PC-9 (cell line): Measurements from ENCODE around the gene GARNL3. TPM values are rescaled to one million over a fixed set of nuclear protein-coding genes. Genes with fewer than 3 reads are reported as not detected.

Source experiments
- BruUV-seq: library from RNA; stranded (reverse); fragments of 400-500 nt; replicated peaks from 2 replicates; lab custom pipeline; 2021; lab: Mats Ljungman, UMichigan
- CTCF ChIA-PET: fragments of 300-600 bp; sonication (Branson Sonifier 250); formaldehyde crosslinking; loops from one replicate; lab custom pipeline; 2022; ENCODE audit warnings: antibody characterized with exemption; lab: Charles Lee
- POLR2A ChIA-PET: fragments of 300-600 bp; sonication (Branson Sonifier 250); formaldehyde crosslinking; loops from one replicate; lab custom pipeline; 2022; ENCODE audit warnings: antibody characterized with exemption; ENCODE audit not compliant: unreplicated experiment; lab: Charles Lee
- DNase-seq, 2 experiments: peaks; one replicate each; pipeline versions ENCODE4 v3.0.0 to v3.0.0-alpha.2; 2015 to 2022; ENCODE audit warnings: mixed read lengths in 1 of 2
- H2AFZ ChIP-seq: fragments of 200-600 bp; sonication (generic); 2 replicates; pipeline ENCODE4 v1.8.1; 2017; ENCODE audit warnings: antibody characterized with exemption
- H3F3A ChIP-seq: fragments of 200-600 bp; sonication (generic); 2 replicates; pipeline ENCODE4 v1.8.1; 2017; ENCODE audit warnings: antibody characterized with exemption, mild to moderate bottlenecking, low read depth; ENCODE audit not compliant: insufficient read depth
- H3K27ac ChIP-seq: fragments of 200-600 bp; sonication (generic); 2 replicates; pipeline ENCODE4 v1.6.1; 2016; ENCODE audit warnings: mixed run types
- H3K27me3 ChIP-seq: fragments of 200-600 bp; sonication (generic); 2 replicates; pipeline ENCODE4 v1.6.1; 2016; ENCODE audit warnings: low read depth, mixed run types; ENCODE audit not compliant: insufficient read depth
- H3K36me3 ChIP-seq: fragments of 200-600 bp; sonication (generic); 2 replicates; pipeline ENCODE4 v1.6.1; 2016; ENCODE audit warnings: low read depth, mixed run types
- H3K4me1 ChIP-seq: fragments of 200-600 bp; sonication (generic); replicated peaks from 2 replicates; pipeline ENCODE4 v1.6.1; 2016; ENCODE audit warnings: mixed run types; ENCODE audit not compliant: insufficient read depth
- H3K4me2 ChIP-seq: fragments of 200-600 bp; sonication (generic); 2 replicates; pipeline ENCODE4 v1.6.1; 2017; ENCODE audit warnings: mixed run types
- H3K4me3 ChIP-seq: fragments of 200-600 bp; sonication (generic); 2 replicates; pipeline ENCODE4 v1.6.1; 2016; ENCODE audit warnings: mixed run types
- H3K79me2 ChIP-seq: fragments of 200-600 bp; sonication (generic); 2 replicates; pipeline ENCODE4 v1.6.1; 2017; ENCODE audit warnings: low read depth, mixed run types
- H3K9me2 ChIP-seq: fragments of 200-600 bp; sonication (generic); 2 replicates; pipeline ENCODE4 v1.8.1; 2017; ENCODE audit warnings: mild to moderate bottlenecking; ENCODE audit not compliant: insufficient read depth
- H3K9me3 ChIP-seq: fragments of 200-600 bp; sonication (generic); 2 replicates; pipeline ENCODE4 v1.8.1; 2016; ENCODE audit warnings: low read depth; ENCODE audit not compliant: insufficient read depth
- H4K20me1 ChIP-seq: fragments of 200-600 bp; sonication (generic); 2 replicates; pipeline ENCODE4 v1.8.1; 2017; ENCODE audit not compliant: insufficient read depth
- CTCF ChIP-seq: fragments of 200-600 bp; sonication (generic); conservative IDR thresholded peaks from 2 replicates; pipeline ENCODE4 v1.6.1; 2017; ENCODE audit warnings: mixed run types, antibody characterized with exemption, mild to moderate bottlenecking, moderate library complexity
- EZH2 ChIP-seq: fragments of 200-600 bp; sonication (generic); IDR thresholded peaks from 2 replicates; pipeline ENCODE4 v1.8.0; 2017; ENCODE audit warnings: antibody characterized with exemption, low read depth
- intact Hi-C: fragments of 100-400 bp; cut with micrococcal nuclease; formaldehyde crosslinking; loops from one replicate; pipeline ENCODE4 v1.10.0; 2022; ENCODE audit not compliant: unreplicated experiment
- total RNA-seq: library from RNA; stranded (reverse); gene quantifications from 2 replicates; pipeline ENCODE4 v1.2.3, GENCODE V29; 2021

GARNL3 gene
- total RNA-seq, 1 experiment from 2014 or later, result 10.8 TPM

GRCh38 chr9:127295005-127295404 lies 30.4 kb downstream of the GARNL3 start:
- Histone ChIP-seq H3K36me3 (no peaks in the 10 kb centered on the region), H3K27me3 (no peaks in the 10 kb centered on the region), H3F3A (no peaks in the 10 kb centered on the region), H3K9me3 (no peaks in the 10 kb centered on the region), H3K4me1 (no peaks in the 10 kb centered on the region), H3K4me3 (no peak overlapping the region), H3K27ac (no peak overlapping the region), H3K9me2 (no peaks in the 10 kb centered on the region), H3K79me2 (no peaks in the 10 kb centered on the region), H2AFZ (no peak overlapping the region), H4K20me1 (no peaks in the 10 kb centered on the region), H3K4me2 (no peak overlapping the region)
- no TSS peak for BruUV-seq
- TF ChIP-seq EZH2 (no peak), CTCF (no peak)
- DNase-seq, result no peak
- intact Hi-C loops, result no loop called here
- POLR2A ChIA-PET, result no interaction called here
- CTCF ChIA-PET, result no interaction called here

GRCh38 chr9:127300886-127301447 lies 36.4 kb downstream of the GARNL3 start:
- H2AFZ ChIP-seq, result no peak overlapping the region
- no peak for DNase-seq
- no peaks in the 10 kb centered on the region for H3K79me2 ChIP-seq
- no peaks in the 10 kb centered on the region for H3K36me3 ChIP-seq
- POLR2A ChIA-PET, result no interaction called here
- H4K20me1 ChIP-seq, result no peaks in the 10 kb centered on the region
- no peak for TF ChIP-seq CTCF
- no peak for TF ChIP-seq EZH2
- H3K4me1 ChIP-seq, result no peaks in the 10 kb centered on the region
- H3K9me2 ChIP-seq, result no peaks in the 10 kb centered on the region
- no peak overlapping the region for H3K4me2 ChIP-seq
- H3F3A ChIP-seq, result no peaks in the 10 kb centered on the region
- H3K4me3 ChIP-seq, result no peak overlapping the region
- no TSS peak for BruUV-seq
- H3K27me3 ChIP-seq, result no peaks in the 10 kb centered on the region
- no peaks in the 10 kb centered on the region for H3K9me3 ChIP-seq
- intact Hi-C loops, result no loop called here
- CTCF ChIA-PET, result interaction anchor here (0.6 kb wide), 1 partner anchor 263 kb away, joined by 3 read pairs; no protein-coding TSS in a partner anchor
- no peak overlapping the region for H3K27ac ChIP-seq

- no peaks in the 10 kb centered on the region for H3K36me3 ChIP-seq
- H2AFZ ChIP-seq, result no peak overlapping the region
- H3K9me2 ChIP-seq, result no peaks in the 10 kb centered on the region
- H3K4me2 ChIP-seq, result no peak overlapping the region
- H3K9me3 ChIP-seq, result no peaks in the 10 kb centered on the region
- peaks cover 10% of the 10 kb centered on the region for H3K4me1 ChIP-seq
- no peaks in the 10 kb centered on the region for H4K20me1 ChIP-seq
- intact Hi-C loops, result no loop called here
- H3K4me3 ChIP-seq, result no peak overlapping the region
- POLR2A ChIA-PET, result no interaction called here
- no TSS peak for BruUV-seq
- H3K27me3 ChIP-seq, result no peaks in the 10 kb centered on the region
- no peak overlapping the region for H3K27ac ChIP-seq
- DNase-seq, result no peak
- H3F3A ChIP-seq, result no peaks in the 10 kb centered on the region
- CTCF ChIA-PET, result no interaction called here
- TF ChIP-seq EZH2, result no peak
- TF ChIP-seq CTCF, result no peak
- H3K79me2 ChIP-seq, result no peaks in the 10 kb centered on the region
These were observed 39.3 kb downstream of the GARNL3 start for GRCh38 chr9:127303830-127304229.
